SKM-1 (cell line): ENCODE data around the gene MTMR2.
A peak's percentile ranks its signal among the peaks of the same experiment; 100 is the strongest.

Experiments used
- DNase-seq: peaks from one replicate; lab custom pipeline; 2025; ENCODE audit not compliant: unreplicated experiment; lab: John Stamatoyannopoulos, UW

Gene MTMR2

GRCh38 chr11:95918720-95919119 is 5.2 kb downstream of the MTMR2 start:
- DNase-seq, result no peak

- no peak for DNase-seq
Measured at GRCh38 chr11:95918056-95918455, 5.9 kb downstream of the MTMR2 start.

- no peak for DNase-seq
Measured at GRCh38 chr11:95917193-95918036, 6.5 kb downstream of the MTMR2 start.

GRCh38 chr11:95916049-95916448 is 7.9 kb downstream of the MTMR2 start:
- DNase-seq, result no peak

- no peak for DNase-seq
Measured at GRCh38 chr11:95915051-95915450, 8.9 kb downstream of the MTMR2 start.

GRCh38 chr11:95913830-95914615 is 9.9 kb downstream of the MTMR2 start:
- DNase-seq, result no peak

- no peak for DNase-seq
Measured at GRCh38 chr11:95912902-95913560, 10.9 kb downstream of the MTMR2 start.

GRCh38 chr11:95911369-95911759 is 12.5 kb downstream of the MTMR2 start:
- no peak for DNase-seq

GRCh38 chr11:95910638-95911368 is 13.1 kb downstream of the MTMR2 start:
- no peak for DNase-seq

- DNase-seq, result no peak
Measured at GRCh38 chr11:95908826-95909225, 15.1 kb downstream of the MTMR2 start.

GRCh38 chr11:95907476-95907875 is 16.4 kb downstream of the MTMR2 start:
- DNase-seq, result no peak

- no peak for DNase-seq
Measured at GRCh38 chr11:95904009-95904650, 19.8 kb downstream of the MTMR2 start.

GRCh38 chr11:95898782-95899181 is 25.1 kb downstream of the MTMR2 start:
- DNase-seq, result no peak

GRCh38 chr11:95897731-95898130 is 26.2 kb downstream of the MTMR2 start:
- DNase-seq, result no peak

GRCh38 chr11:95895815-95896214 is 28.1 kb downstream of the MTMR2 start:
- peak; percentile 30 for DNase-seq

- no peak for DNase-seq
Measured at GRCh38 chr11:95892892-95893570, 30.9 kb downstream of the MTMR2 start.

- DNase-seq, result no peak
Measured at GRCh38 chr11:95892492-95892891, 31.4 kb downstream of the MTMR2 start.

GRCh38 chr11:95891423-95892170 is 32.3 kb downstream of the MTMR2 start:
- DNase-seq, result no peak

GRCh38 chr11:95888852-95889251 is 35.1 kb downstream of the MTMR2 start:
- no peak for DNase-seq
